Measurements from ENCODE around the gene ACYP2.
"Not testable (repeated sequence)": the region's sequence is repeated elsewhere in the genome, so short reads cannot be mapped to it uniquely, and the experiment has no call there.

Gene ACYP2

DNA sequence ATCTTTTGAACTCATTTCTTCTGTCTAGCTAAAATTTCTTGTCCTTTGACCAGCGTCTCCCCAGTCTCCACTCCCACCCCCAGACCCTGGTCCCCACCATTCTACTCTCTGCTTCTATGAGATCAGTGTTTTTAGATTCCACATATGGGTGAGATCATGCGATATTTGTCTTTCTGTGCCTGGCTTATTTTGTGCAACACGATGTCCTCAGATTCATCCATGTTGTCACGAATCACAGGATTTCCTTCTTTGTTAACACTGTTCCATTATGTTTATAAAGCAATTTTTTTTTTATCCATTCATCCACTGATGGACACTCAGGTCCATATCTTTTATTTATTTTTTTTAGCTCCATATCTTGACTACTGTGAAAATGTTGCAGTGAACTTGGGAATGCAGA, 16.0 kb upstream of the ACYP2 start:
- DNase-seq (ENCODE audit: low read depth): no peak

DNA sequence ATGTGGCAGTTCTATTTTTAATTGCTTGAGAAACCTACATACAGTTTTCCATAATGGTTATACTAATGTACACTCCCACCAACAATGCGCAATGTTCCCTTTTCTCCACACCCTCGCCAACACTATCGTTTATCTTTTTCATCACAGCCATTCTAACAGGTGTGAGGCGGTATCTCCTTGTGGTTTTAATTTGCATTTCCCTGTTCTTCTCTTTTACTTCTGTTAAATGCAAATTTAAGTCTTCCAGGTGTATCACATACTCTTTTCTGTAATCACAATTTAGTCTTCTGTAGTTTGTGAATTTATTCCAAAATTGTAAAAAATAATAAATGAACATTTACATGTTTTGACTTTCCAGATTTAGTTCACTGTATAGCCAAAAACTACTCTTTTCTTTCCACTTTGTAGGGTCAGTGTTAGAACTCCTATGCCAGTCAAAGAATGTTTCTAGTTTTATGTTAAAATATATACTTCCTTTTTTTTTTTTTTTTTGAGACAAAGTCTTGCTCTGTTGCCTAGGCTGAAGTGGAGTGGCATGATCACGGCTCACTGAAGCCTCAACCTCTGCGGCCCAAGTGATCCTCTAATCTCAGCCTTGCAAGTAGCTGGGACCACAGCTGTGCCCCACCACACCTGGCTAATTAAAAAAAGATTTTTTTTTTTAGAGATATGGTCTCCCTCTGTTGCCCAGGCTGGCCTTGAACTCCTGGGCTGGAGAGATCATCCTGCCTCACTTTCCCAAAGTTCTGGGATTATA, 15.4 kb upstream of the ACYP2 start:
- DNase-seq (ENCODE audit: low read depth): no peak

DNA sequence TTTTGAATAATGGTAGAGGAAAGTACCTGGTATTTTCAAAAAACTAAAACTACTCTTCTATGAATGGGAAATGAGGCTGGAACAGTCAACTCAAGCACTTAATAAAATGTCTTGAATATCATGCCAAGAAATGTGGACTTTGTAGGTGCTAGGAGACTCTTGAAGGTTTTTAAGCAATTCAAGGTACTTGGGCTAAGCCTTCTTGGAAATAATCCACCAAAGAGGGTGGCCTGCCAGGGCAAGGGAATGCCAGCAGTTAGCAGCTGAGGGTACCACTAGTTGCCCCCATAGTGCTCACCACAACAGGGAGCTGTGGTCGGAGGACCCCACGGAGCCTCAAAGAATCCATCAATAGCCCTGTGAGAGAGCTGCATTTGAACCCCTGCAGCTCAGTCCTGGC, 14.6 kb upstream of the ACYP2 start:
- DNase-seq (ENCODE audit: low read depth): no peak

DNA sequence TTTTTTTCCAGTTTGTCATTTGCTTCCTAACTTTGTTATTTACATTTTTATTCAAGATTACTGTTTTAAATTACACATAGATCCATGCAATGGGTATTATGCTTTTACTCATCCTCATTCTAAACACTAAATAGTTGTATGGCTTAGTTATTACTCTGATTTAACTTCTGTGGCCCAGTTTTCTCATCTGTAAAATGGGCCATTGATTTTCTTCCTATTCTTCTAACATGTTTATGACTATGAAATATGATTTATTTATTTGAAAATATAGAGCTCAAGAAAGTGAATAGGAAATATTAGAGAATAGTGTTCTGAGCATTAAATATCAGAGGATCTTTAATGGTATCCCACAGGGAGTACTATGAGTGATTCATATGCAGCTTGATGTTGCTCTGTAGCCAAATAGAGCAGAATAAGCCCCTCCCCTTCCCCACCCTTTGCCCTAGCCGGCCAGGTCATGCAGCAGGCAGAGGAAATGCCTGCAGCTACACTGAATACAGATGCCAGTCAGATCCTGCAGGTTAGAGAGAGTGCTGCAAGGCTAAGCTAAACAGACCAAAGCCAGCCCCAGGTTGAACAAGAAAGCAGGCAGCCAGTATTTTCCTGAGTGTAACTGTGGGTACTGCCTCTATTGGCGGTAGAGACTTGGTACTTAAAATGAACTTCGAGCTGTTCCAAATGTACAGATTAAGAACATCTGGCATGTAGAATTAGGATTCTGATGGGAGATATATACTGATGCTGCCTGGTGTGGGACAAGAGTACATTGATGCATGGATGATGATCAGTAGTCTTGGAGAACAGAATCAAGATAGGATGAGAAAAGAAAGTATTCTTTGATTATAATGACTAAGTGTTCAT, 11.7 kb upstream of the ACYP2 start:
- no peak for DNase-seq (ENCODE audit: low read depth)

DNA sequence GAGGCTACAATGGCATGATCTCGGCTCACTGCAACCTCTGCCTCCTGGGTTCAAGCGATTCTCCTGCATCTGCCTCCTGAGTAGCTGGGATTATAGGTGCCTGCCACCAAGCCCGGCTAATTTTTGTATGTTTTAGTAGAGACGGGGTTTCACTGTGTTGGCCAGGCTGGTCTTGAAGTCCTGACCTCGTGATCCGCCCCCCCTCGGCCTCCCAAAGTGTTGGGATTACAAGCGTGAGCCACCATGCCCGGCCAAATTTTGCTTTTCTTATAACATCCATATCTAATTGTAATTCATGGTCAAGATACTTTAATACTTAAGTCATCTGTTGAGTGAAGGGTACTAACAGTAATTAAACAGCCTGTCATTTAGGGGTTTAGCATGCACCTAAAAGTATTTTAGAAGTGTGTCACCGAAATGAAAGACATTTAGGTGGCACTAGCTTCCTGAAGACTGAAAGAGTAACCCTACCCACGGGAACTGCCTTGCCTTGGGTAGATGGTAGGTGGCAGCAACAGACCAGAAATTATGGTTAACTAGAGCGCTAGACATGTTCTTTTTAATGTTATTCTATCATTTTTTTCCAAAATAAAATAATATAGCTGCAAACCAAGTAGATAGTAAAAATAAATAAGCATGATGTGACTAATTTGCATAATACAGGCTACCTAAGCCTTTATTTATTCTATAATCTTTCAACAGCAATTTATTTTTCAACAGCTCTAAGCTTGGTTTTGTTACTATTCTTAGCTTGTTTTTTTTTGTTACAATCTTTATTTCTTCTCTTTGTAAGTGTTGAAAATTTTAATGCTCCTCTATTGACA, 8.6 kb upstream of the ACYP2 start:
- DNase-seq (ENCODE audit: low read depth): no peak

DNA sequence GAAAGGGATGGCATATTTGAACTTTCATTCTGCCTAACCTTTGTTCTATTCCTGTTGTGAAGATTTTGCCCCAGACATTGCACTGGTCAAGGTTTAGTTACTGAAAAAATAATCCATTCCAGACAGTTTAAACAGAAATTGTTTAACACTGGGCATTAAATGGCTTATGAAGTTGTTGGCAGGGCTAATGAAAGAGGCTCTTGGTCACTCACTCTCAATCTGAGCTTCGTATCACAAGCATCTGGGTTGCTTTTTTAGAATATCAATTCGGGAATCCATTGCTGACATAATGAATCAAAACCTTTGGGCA, 8.0 kb upstream of the ACYP2 start:
- DNase-seq (ENCODE audit: low read depth): no peak

DNA sequence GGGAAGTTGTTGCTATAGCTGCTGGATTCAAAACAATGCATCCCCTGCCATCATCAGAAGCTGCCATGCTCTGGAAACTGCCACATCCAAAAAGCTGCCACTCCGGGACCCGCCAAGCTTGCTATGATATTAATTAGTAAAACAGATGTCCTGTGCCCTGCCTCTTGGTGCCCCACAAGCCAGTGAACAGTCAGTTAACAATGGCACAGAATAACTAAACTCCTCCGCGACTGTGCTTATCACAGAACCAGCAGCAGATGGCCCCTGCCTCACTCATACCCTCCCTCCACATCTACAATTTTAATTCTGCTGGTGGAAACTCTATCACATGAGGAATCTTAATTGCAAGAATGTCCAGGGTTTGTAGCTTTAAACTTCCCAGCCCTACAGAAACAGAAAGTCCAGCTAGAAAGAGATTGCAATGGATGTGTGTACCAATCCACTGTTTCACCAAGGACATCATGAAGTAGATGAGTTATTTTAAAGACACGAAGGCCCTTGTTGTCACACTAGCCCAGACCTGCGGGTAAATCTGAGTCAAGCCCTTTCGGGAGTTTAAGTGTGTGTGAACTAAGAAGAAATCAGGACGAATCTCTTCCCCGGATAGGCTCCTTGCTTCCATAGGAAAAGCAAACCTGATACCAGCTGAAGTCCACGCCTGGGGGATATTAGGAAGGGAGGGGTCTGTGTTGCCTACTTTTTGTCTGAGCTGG, 7.4 kb upstream of the ACYP2 start:
- no peak for DNase-seq (ENCODE audit: low read depth)

DNA sequence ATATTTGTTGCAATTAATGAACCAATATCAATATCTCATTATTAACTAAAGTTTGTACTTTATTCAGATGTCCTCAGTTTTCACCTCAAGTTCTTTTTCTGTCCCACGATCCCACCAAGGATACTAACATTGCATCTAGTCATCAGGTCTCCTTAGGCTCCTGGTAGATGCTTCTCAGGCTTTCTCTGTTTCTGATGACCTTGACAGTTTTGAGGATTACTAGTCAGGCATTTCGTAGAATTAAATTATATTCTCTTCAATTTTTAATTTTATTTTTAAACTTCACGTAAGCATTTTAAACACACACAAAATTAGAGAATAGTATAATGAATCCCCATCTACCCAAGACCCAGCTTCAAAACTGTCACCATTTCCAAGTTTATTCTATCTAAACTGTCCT, 5.6 kb upstream of the ACYP2 start:
- no peak for DNase-seq (ENCODE audit: low read depth)

DNA sequence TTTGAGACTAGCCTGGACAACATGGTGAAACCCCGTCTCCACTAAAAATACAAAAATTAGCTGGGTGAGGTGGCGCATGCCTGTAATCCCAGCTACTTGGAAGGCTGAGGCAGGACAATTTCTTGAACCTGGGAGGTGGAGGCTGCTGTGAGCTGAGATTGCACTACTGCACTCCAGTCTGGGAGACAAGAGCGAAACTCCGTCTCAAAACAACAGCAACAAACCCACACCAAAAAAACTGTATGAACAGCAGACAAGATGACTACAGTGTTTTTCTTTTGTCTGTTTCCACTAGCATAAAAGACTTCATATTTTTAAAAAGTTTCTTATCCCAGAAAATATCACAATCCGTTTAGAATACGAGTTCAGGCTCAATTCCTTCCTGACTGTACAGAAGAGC, 936 bp upstream of the ACYP2 start:
- not testable (repeated sequence) for DNase-seq (ENCODE audit: low read depth)

DNA sequence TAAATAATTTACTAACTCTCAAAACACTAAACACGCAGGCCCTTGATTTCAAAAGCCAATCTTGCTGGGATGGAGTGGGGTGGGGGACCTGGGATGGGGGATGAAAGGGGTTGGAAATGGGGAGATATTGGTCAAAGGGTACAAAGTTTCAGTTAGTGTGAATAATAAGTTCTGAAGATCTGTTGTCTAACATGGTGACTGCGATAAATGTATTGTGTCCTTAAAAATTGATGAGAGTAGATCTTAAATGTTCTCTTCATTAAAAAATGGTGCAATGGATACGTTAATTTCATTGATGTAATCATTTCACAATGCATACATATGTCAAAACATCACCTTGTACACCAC, 505 bp upstream of the ACYP2 start:
- no peak for DNase-seq (ENCODE audit: low read depth)

DNA sequence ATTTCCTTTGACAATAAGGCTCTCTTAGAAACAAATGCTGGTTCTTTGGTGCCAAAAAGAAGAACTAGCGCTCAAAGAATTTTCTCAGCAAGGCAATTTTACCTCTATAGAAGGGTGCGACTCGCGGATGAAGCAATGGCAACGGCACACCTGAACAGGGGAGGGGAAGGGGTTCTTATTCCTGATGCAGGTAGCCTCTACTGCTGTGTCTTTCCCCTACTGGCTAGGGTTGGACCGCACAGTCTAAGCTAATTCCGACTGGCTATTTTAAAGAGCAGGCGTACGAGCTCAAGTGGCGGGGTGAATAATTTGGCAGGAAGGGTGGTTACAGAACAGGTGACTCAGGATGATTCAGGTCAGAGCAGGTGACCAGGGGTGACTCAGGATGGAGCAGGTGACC, 1.2 kb downstream of the ACYP2 start:
- DNase-seq (ENCODE audit: low read depth): not testable (repeated sequence)

DNA sequence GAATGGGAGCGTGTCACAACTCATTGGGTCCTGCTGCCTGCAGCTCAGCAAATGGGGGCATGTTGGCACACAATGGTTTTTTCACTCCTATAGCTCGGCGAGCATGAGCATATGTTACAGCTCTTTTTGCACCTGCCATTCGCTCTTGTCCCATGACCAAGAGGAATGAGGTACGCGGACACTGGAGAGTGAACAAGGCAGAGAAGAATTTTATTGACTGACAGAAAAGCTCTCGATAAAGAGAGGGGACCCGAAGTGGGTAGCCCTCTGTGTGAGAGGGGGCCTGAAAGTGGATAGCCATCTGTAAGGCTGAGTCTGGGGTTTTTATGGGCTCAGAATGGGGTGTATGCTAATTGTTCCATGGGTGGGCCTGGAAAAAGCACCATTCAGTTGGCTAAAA, 5.5 kb downstream of the ACYP2 start:
- no peak for DNase-seq (ENCODE audit: low read depth)

DNA sequence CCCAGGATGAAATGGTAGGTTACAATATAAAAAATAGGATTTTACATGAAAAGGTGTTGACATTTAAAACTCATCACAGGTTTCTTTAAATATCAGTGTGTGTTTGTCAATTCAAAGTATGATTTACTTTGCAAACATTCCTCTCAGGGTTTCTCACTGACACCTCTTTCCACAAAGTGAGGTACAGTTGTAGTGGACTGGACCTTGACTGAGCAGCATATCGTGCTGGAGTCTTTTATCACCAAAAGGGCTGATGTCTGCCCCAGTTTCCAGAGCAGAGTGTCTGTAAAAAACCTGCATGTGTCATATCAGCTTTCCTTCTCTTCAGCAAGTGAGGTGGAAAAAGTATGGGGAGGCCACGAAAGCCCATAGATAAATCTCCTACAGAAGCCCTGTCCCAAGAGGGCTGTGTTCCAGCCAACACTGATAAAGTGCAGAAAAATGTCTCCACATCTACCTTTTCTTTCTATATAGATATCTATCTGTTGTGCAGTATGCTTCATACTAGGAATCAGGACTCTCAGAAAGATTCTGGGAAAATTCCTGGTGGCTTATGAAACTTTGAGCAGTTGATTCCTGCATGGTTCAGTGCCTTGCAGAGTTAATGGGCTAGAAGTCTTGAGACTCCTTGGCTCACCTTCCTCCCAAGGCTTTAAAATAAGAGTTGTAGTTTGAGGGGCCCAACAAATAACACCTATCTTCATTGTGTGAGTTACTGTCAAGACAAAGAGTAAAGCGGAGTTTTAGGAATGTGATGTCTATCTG, 6.9 kb downstream of the ACYP2 start:
- no peak for DNase-seq (ENCODE audit: low read depth)

DNA sequence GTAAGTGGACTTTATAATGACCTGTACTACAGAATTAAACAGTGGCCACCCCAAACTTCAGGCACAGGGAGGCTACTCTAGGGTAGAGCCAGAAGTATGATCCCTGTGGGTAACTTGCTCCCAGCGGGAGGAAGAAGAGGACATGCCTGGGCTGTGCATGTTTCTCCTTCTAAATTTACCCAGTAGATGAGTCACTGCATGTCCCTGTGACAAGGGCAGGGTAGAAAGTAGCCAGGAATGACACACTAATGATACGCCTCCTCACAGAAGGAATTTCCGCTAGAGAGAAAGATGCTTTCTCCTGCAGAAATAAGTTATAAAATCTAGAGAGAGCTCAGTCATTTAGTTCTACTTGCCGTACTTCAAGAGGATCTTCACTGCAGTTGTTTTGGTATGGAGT, 7.5 kb downstream of the ACYP2 start:
- DNase-seq (ENCODE audit: low read depth): no peak

DNA sequence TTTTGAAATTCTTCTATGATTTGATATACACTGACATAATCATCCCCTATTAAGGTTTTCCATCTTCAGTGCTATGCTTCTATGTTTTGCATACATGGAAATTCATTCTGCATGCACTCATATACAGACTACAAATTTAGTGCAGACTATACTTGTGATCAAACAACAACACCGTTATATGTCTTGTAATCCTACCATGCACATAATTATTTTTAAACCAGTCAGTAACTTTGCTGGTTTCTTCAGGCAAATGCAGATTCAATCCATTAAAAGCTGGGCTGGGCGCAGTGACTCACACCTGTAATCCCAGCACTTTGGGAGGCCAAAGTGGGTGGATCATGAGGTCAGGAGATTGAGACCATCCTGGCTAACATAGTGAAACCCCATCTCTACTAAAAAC, 11.8 kb downstream of the ACYP2 start:
- DNase-seq (ENCODE audit: low read depth): not testable (repeated sequence)

DNA sequence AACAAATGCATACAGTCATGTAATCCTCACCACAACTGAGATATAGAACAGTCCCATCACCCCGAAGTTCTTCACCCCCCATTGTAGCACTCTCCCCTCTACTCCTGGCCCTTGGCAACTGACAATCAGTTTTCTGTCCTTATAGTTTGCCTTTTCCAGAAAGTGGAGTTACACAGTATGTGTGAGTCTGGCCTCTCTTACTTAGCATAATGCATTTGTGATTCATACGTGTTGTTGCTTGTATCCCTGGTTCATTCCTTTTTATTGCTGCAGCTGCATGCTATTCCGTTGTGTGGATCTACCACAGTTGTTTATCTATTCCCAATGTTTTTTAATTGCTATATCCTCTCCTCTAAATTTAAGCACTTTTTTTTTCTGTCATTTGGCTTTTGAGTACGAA, 17.6 kb downstream of the ACYP2 start:
- no peak for DNase-seq (ENCODE audit: low read depth)

DNA sequence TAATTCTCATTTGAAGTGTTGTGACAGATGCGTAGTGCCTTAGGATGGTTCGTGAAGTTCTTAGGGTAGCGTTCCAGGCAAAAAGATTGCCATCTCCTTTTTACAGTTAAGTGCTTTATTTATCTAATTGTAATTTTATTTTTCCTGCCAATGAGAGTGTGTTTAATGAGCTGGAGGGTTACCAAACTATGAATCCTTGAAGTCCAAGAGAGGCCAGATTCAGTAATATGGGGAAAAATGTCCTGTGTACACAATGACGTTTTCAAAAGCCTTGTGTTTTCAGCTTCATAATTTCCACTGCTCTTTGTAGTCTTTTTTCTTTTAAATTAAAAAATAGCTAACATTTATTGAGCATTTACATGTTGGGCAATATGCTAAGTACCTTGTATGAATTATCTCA, 23.8 kb downstream of the ACYP2 start:
- DNase-seq (ENCODE audit: low read depth): no peak

DNA sequence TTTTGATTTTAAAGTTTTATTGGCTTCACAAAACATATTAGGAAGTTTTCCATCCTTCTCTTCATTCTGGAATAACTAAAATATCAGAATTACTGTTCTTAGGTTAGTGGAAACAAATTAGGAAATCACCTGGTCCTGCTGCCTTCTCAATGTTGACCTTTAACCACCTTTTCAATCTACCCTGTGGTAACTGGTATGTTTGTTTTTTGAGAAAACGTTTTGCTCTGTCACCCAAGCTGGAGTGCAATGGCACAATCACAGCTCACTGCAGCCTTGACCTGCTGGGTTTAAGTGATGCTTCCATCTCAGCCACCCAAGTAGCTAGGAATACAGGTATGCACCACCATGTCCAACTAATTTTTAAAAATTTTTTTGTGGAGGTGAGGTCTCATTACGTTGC, 28.4 kb downstream of the ACYP2 start:
- no peak for DNase-seq (ENCODE audit: low read depth)

DNA sequence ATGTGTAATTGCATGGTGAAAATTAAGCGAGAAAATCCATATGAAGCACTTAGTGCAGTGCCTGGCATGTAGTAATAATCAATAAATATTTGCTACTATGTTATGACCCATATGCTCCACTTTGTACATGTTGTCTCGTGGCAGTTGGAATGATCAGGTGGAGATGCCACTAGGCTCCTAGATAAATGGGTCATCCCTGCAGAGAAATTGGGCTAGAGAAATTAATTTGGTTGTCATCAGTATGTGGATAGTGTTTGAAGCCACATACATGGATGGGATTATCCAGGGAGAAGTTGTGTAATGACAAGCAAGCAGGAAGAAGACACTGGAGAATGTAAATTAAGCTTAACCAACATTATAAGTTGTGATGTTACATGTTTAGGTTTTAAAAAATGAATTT, 33.0 kb downstream of the ACYP2 start:
- DNase-seq (ENCODE audit: low read depth): no peak

DNA sequence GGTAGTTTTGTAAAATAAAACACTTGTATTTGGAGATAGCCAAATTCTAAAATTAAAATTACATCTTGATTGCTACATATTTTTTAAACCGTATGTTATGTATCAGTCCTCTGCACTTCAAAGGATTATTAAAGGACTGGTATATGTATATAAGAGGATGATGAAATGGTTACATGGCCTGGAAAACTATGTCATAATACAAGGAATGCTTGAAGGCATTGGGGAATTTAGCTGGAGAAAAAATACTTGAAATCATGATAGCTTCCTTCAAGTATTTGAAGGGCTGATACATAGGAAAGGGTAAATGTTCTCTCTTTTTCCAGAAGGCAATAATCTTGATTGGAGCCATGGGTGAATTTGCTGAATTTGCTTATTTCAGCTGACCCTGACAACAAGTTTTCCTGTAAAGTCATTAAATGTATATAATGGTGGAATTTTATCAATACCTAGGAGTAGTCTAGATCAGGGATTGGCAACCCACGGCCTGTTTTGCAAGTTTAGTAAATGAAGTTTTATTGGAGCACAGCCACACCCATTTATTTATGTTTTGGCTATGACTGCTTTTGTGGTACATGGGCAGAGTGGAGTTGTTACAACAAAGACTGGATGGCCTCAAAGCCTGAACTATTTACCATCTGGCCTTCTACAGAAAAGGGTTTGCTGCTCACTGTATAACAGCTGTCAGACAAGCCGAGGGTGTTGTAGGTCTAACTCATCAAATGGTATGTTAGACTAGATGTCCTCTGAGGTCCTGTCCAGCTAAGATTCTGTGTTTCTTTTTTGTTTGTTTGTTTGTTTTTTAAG, 34.4 kb downstream of the ACYP2 start:
- no peak for DNase-seq (ENCODE audit: low read depth)

DNA sequence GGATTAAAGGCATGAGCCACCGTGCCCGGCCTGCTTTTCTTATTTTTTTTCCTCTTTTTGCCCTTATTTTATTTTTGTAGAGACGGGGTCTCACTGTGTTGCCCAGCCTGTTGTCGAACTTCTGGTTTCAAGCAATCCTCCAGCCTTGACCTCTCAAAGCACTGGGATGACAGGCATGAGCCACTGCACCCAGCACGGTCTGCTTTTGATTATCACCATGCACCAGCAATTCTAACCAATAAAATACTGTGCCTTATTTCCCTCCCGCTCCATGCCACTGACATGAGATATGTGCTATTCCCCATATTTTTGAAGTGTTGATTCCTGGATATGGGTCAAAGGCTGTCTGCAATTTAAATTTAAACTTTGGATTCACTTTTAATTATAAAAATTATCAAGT, 42.9 kb downstream of the ACYP2 start:
- DNase-seq (ENCODE audit: low read depth): no peak

All from stimulated activated CD8-positive, alpha-beta memory T cell treated with anti-CD3 and anti-CD28 coated beads, Interleukin-15, amount 100 ng/mL, for 1 hour (primary cell).